ENCODE data around the gene ANAPC16.
"Not testable (repeated sequence)": the region's sequence is repeated elsewhere in the genome, so short reads cannot be mapped to it uniquely, and the experiment has no call there.

The ANAPC16 gene

GRCh38 chr10:72243822-72244437 is 28.1 kb downstream of the ANAPC16 start:
- DNase-seq (ENCODE audit: low read depth), result no peak

GRCh38 chr10:72244573-72245038 is 28.8 kb downstream of the ANAPC16 start:
- DNase-seq (ENCODE audit: low read depth), result no peak

- no peak for DNase-seq (ENCODE audit: low read depth)
Measured at GRCh38 chr10:72245949-72246525, 30.2 kb downstream of the ANAPC16 start.

DNA sequence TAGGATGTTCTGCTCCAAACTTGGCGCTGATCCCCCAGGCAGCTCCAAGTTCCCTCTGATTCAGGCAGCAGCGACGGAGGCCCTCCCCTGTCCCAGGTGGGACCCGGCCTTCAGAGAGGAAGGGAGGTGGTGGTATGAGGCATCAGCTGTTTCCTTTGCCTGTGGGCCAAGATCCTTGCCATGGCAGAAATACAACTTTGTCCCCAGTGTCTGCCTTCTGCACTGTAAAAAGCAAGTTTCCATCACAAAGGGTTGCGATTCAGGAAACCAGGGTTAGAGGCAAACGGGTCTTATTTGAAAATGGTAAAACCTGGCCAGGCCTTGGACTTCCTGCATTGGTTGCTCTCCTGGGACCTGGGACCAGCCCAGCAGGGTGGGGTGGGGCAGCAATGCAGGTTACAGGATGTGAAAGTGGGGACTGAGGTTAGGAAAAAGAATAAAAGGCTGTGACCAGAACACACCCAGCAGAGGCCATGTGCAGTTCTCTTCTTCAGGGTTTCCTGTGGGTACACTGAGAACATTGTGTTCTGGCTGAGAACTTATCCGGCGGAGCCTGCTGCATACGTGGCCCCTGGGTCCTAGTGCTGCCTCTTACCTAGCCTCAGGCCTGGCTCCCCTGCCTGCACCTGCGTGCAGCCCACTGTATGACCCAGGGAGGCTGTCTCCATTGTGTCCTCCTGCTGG is 32.8 kb downstream of the ANAPC16 start:
- DNase-seq (ENCODE audit: low read depth), result no peak

DNA sequence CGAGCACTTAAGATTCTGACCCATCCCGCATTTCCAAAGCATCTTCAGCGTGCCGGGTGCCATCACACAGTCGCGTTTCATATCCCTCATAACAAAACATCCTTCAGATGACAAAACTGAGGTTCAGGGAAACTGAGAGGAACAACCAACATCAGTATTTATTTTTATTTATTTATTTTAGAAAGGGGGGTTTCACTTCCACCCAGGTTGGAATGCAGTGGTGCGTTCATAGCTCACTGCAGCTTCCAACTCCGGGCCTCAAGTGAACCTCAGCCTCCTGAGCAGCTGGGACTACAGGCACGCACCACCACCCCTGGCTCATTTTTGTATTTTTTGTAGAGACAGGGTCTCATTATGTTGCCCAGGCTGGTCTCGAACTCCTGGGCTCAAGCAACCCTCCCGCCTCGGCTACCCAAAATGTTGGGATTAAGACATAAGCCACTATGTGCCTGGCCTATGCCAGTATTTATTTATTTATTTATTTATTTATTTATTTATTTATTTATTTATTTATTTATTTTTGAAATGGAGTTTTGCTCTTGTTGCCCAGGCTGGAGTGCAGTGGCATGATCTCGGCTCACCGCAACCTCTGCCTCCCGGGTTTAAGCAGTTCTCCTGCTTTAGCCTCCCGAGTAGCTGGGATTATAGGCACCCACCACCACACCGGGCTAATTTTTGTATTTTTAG is 33.5 kb downstream of the ANAPC16 start:
- DNase-seq (ENCODE audit: low read depth), result not testable (repeated sequence)

DNA sequence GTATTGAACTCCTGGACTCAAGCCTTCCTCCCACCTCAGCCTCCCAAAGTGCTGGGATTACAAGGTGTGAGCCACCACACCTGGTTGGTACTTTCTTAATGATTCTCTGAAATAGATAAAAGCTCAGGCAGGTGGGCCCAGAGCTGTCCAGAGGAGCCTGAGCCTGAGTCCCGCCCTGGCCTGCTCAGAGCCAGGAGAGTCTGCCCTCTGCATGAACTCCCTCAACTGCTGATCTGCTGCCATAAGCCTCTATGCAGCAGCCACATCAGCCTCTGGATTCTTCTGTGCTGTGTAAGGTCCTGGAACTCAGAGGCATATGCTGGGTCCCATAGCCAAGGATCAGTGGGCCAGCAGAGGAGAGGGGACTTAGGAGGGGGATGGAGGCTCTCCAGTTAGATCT is 34.9 kb downstream of the ANAPC16 start:
- DNase-seq (ENCODE audit: low read depth), result no peak

DNA sequence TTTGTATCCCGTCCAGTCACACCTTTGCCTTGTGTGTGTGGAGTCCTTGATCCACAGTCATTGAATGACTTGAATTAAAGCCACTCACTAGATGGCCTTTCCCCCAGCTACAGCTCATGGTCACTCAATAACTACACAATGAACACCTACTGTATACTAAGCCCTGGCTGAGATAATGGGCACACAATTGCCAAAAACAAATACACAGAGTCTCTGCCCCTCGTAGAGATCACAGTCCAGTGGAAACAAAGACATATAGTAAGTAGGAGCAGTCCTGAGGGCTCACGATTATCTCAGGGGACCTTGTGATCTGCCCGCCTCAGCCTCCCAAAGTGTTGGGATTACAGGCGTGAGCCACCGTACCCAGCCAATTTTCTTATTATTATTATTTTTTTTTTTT is 35.8 kb downstream of the ANAPC16 start:
- DNase-seq (ENCODE audit: low read depth), result no peak

- DNase-seq (ENCODE audit: low read depth), result no peak
Measured at GRCh38 chr10:72252972-72253371, 37.2 kb downstream of the ANAPC16 start.

- DNase-seq (ENCODE audit: low read depth), result no peak
Measured at GRCh38 chr10:72253578-72253977, 37.8 kb downstream of the ANAPC16 start.

GRCh38 chr10:72254813-72255568 is 39.2 kb downstream of the ANAPC16 start:
- no peak for DNase-seq (ENCODE audit: low read depth)

GRCh38 chr10:72255977-72256729 is 40.3 kb downstream of the ANAPC16 start:
- no peak for DNase-seq (ENCODE audit: low read depth)

DNA sequence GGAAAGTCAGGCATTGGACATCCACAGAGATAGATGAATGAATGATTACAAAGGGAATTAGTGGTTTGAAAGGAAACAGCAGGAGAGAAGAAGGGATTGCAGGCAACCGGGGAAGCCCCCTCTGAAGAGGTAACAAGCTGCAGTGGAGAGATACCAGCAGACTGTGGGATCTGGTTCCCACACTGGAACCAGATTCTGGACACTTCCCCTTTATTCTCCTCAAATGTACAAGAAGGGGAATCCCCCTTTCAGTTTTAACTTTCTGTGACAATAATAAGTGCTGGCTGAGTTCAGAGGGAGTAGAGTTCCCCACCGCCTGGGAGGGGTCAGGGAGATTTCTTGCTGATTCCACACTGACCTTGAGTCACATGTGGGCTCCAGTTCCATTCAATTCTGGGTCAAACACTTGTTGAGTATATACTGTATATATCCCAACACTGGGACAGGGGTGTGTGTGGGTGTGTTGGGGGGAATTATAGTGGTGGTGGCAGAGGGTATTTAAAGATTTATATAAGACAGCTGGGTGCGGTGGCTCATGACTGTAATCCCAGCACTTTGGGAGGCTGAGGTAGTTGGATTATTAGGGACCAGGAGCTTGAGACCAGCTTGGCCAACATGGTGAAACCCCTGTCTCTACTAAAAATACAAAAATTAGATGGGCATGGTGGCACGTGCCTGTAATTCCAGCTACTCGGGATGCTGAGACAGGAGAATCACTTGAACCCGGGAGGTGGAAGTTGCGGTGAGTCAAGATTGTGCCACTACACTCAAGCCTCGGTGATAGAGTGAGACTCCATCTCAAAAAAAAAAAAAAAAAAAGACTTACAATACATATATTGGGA is 41.5 kb downstream of the ANAPC16 start:
- DNase-seq (ENCODE audit: low read depth), result no peak

GRCh38 chr10:72258617-72259016 is 42.8 kb downstream of the ANAPC16 start:
- no peak for DNase-seq (ENCODE audit: low read depth)

DNA sequence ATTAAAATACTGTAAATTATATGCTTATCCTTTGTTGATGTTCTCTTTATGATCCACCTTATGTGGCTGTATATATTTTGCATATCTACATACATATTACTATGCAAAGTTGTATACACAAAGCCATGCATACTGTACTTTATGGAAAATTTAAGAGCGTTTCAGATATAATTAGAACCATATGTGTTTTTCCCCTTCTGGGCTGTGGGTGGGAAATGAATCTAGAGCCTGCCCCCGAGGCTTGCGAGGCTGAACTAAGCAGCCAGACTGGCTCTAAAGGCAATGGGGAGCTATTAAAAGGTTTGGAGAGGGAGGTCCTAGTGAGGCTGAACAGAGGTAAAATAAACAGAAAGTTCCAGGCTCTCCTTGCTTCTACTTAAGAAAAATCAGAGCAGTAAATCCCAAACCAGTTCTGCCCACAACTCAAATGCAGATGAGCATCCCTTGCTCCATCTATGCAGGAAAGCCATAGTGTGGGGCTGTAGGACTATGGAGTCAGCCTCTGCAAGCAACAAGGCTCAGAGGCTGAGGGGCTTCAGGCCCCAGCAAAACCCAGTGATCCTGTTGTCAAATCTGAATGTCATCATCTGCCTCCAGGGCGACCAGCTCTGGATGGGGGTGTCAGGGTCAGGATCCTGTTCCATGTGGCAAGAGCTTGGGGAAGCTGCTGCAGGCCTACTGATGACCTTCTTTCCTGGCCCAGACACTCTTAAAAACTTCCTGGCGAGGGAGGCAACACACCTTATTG is 43.9 kb downstream of the ANAPC16 start:
- no peak for DNase-seq (ENCODE audit: low read depth)

DNA sequence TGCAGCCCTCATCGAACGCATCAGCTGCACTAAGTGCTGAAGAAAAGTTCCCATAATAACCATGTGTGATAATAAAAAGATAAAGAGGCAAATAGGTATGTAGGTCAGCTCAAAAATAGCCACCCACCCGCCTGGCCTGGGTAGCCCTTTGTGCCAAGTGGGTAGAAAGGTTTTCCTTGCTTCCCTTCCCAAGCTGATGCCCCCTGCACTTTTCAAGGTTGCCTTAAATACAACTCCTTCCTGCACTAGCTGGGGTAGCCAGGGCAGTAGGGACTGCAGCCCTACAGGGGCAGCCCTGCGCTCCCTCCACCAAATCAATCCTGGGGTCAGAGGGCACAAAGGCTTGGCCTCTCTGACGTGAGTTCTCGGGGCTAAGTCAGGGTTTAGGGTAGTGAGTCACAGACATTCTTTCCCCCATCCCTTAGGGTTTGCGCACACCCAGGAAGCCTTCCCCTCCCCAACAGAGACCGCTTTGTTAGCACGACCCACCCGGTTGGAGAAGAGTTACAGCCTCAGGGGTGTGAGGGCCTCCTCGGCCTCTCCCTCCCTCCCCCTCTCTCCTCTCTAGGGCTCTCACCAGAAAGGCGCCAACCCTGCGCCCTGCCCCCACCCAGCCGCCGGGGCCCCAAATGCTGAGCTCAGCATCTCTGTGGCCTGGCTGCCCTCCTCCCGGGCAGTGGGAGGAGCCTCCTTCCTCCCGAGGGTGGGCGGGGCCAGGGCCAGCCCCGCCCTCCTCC is 44.6 kb downstream of the ANAPC16 start:
- DNase-seq (ENCODE audit: low read depth), result peak; percentile 62

GRCh38 chr10:72260976-72261783 is 45.4 kb downstream of the ANAPC16 start:
- DNase-seq (ENCODE audit: low read depth), result no peak

- no peak for DNase-seq (ENCODE audit: low read depth)
Measured at GRCh38 chr10:72261784-72262404, 46.1 kb downstream of the ANAPC16 start.

Measured in stimulated activated CD8-positive, alpha-beta memory T cell treated with anti-CD3 and anti-CD28 coated beads, Interleukin-15, amount 100 ng/mL, for 1 hour (primary cell).